ENCODE measurements around the gene HENMT1. TPM values are rescaled to one million over a fixed set of nuclear protein-coding genes. Genes with fewer than 3 reads are reported as not detected.

HENMT1 gene
- total RNA-seq, 1 experiment from 2014 or later: 6.2 TPM

- Histone ChIP-seq H3K14ac (ENCODE audit: insufficient read depth, low read length) (no peak overlapping the region), H2BK5ac (ENCODE audit: insufficient read length, low read length) (no peak overlapping the region), H2BK15ac (ENCODE audit: low read depth, low read length) (no peak overlapping the region), H3K4me1 (ENCODE audit: insufficient read depth, low read length) (no peaks in the 10 kb centered on the region), H4K20me1 (ENCODE audit: control insufficient read depth, insufficient read depth, insufficient read length) (no peaks in the 10 kb centered on the region), H2BK20ac (ENCODE audit: low read depth, low read length, poor library complexity, severe bottlenecking) (no peak overlapping the region), H3K4me2 (ENCODE audit: insufficient read depth, insufficient read length, low read length) (no peak overlapping the region), H4K91ac (ENCODE audit: insufficient read length, low read depth, low read length) (no peak overlapping the region), H3K27ac (ENCODE audit: insufficient read length, low read depth, low read length) (no peak overlapping the region), H3K9me3 (ENCODE audit: control insufficient read depth, low read depth, low read length) (no peaks in the 10 kb centered on the region), H3K27me3 (ENCODE audit: insufficient read depth, low read length) (no peaks in the 10 kb centered on the region), H4K8ac (replicated peaks; ENCODE audit: insufficient read length, low read depth, low read length) (no peak overlapping the region), H2AK5ac (ENCODE audit: insufficient read length, low read length) (no peak overlapping the region), H3K23ac (ENCODE audit: insufficient read length, low read depth, low read length) (no peak overlapping the region), H3K9ac (ENCODE audit: extremely low read depth, insufficient read length, low read length) (no peak overlapping the region), H3K79me2 (ENCODE audit: insufficient read depth, low read length) (no peaks in the 10 kb centered on the region), H3K56ac (ENCODE audit: insufficient read length, low read depth, low read length) (no peak overlapping the region), H3K23me2 (ENCODE audit: insufficient read length, low read depth, low read length, poor library complexity, severe bottlenecking) (no peaks in the 10 kb centered on the region), H3K4ac (ENCODE audit: low read depth, low read length) (no peak overlapping the region), H2AFZ (ENCODE audit: low read length) (no peak overlapping the region), H3K18ac (ENCODE audit: insufficient read length, low read depth, low read length) (no peak overlapping the region), H4K5ac (ENCODE audit: insufficient read length, low read depth, low read length) (no peak overlapping the region), H2BK120ac (ENCODE audit: low read depth, low read length, poor library complexity, severe bottlenecking) (no peak overlapping the region), H3T11ph (ENCODE audit: low read length) (no peak overlapping the region), H2BK12ac (ENCODE audit: insufficient read length, low read depth, low read length) (no peak overlapping the region), H3K79me1 (ENCODE audit: insufficient read depth, low read depth, low read length, poor library complexity, severe bottlenecking) (no peaks in the 10 kb centered on the region)
- DNase-seq: no peak
- Mint-ChIP-seq H3K9me3 (no peaks in the 10 kb centered on the region), H3K4me3 (no peak overlapping the region), H3K36me3 (ENCODE audit: insufficient read depth in 1 of 3, low read depth in 3 of 3) (peaks cover 5 to 29% (median 14%) of the 10 kb centered on the region in 3 experiments; a peak in 6 of 7 replicates), H3K4me1 (peaks cover 0 to 6% of the 10 kb centered on the region in 2 experiments; a peak in 2 of 4 replicates), H3K27me3 (ENCODE audit: low read depth) (no peaks in the 10 kb centered on the region; the same call in 1 of the 2 replicates), H3K27ac (no peak overlapping the region)
- WGBS (ENCODE audit: extremely low coverage, insufficient read length, low lambda C conversion rate): no CpG with 5 or more reads among the region's 2 CpGs
- no peak for TF ChIP-seq CTCF (conservative IDR thresholded peaks at IDR 0.05)
Measured at GRCh38 chr1:108704496-108704895, 43.6 kb upstream of the HENMT1 start.

All from H9 (cell line).